Measurements from ENCODE around the gene DNAJB11. TPM values are rescaled to one million over a fixed set of nuclear protein-coding genes. Genes with fewer than 3 reads are reported as not detected.

DNAJB11 gene
- total and polyA plus RNA-seq, 2 of the 4 experiments (the other 2 are of a cell fraction) = 27.4 to 48.6 TPM

GRCh38 chr3:186540221-186540834, 30.2 kb upstream of the DNAJB11 start:
- POLR2A ChIA-PET (ENCODE audit: unreplicated experiment) = interaction anchor here (0.6 kb wide), 1 partner anchor 245 kb away, joined by 3 read pairs; no protein-coding TSS in a partner anchor

More at GRCh38 chr3:186540221-186540834, 30.2 kb upstream of the DNAJB11 start:
- Histone ChIP-seq H4K5ac (ENCODE audit: low read depth, low read length) (no peak overlapping the region), H2AK9ac (replicated peaks; ENCODE audit: low read depth, low read length, poor library complexity) (no peak overlapping the region), H3K9ac (ENCODE audit: low read depth, low read length) (no peak overlapping the region), H3K79me1 (ENCODE audit: low read depth in 1 of 2, low read length in 2 of 2) (no peaks in the 10 kb centered on the region), H2BK120ac (ENCODE audit: low read depth, low read length) (no peak overlapping the region), H3K27me3 (ENCODE audit: control insufficient read depth, insufficient read depth, low read length) (no peaks in the 10 kb centered on the region), H3K18ac (ENCODE audit: low read depth, low read length) (no peak overlapping the region), H4K8ac (ENCODE audit: low read depth in 2 of 2, low read length in 2 of 2) (no peak overlapping the region), H3K56ac (ENCODE audit: extremely low read depth, insufficient read depth, low read length) (no peak overlapping the region), H3K4me1 (ENCODE audit: control insufficient read depth, insufficient read depth, low read length) (no peaks in the 10 kb centered on the region), H3K4me2 (ENCODE audit: low read depth, low read length) (0 out of 2 replicates have a peak overlapping the region, but pooled peaks have one; percentile 44), H2AFZ (replicated peaks; ENCODE audit: low read length, poor library complexity) (no peak overlapping the region), H3K4me3 (ENCODE audit: insufficient read depth, low read depth, low read length) (no peak overlapping the region), H3K9me3 (ENCODE audit: control insufficient read depth, insufficient read depth, low read length) (no peaks in the 10 kb centered on the region), H3K23ac (ENCODE audit: low read depth, low read length) (no peak overlapping the region), H2AK5ac (ENCODE audit: low read depth, low read length) (no peak overlapping the region), H2BK5ac (ENCODE audit: low read depth, low read length, poor library complexity, severe bottlenecking) (no peak overlapping the region), H4K91ac (ENCODE audit: insufficient read depth, low read depth, low read length) (no peak overlapping the region), H2BK15ac (ENCODE audit: low read depth, low read length) (no peak overlapping the region), H3K14ac (replicated peaks; ENCODE audit: low read depth, low read length) (no peak overlapping the region), H4K20me1 (ENCODE audit: insufficient read depth, low read length) (no peaks in the 10 kb centered on the region), H3K27ac (ENCODE audit: insufficient read depth, low read length) (no peak overlapping the region), H3K9me1 (ENCODE audit: insufficient read depth, low read length) (no peaks in the 10 kb centered on the region; the same call in 1 of the 2 replicates), H3K36me3 (ENCODE audit: control insufficient read depth, insufficient read depth, low read length) (0 out of 2 replicates have a peak, but pooled peaks cover 2% of the 10 kb centered on the region), H3K4ac (ENCODE audit: low read depth, low read length) (no peak overlapping the region), H2BK20ac (ENCODE audit: low read depth, low read length) (no peak overlapping the region)
- dilution Hi-C loops (cut with HindIII; ENCODE audit: low sequenced_read_pairs, unreplicated experiment) (no loop called here), intact Hi-C loops (cut with micrococcal nuclease) (loop anchor here (1.0 to 5.0 kb wide), 5 partner anchors 76 to 557 kb away; partner anchors contain the start of gene ETV5), in situ Hi-C loops (cut with MboI; ENCODE audit: low sequenced_read_pairs) (no loop called here)
- peak; percentile 80 for ATAC-seq (ENCODE audit: low read depth)
- 0% methylated on average over 1 of the region's 8 CpGs; no CpG with 5 or more reads in 1 of the 2 experiments for WGBS, 2 experiments (ENCODE audit: extremely low coverage in 2 of 2, insufficient read length in 1 of 2)
- DNase-seq = peak; percentile 75
- CTCF ChIA-PET = interaction anchor here (0.6 to 2.1 kb wide), 27 partner anchors 9 to 586 kb away, joined by 3 to 17 read pairs (median 4); no protein-coding TSS in a partner anchor
- no TSS peak for BruUV-seq (replicated peaks)
- peak; percentile 78 for TF ChIP-seq CTCF (conservative IDR thresholded peaks at IDR 0.05; ENCODE audit: low read depth, low read length)
- no peak for TF ChIP-seq BHLHE40 (IDR thresholded peaks at IDR 0.05; ENCODE audit: low read depth, low read length)
- peak; percentile 68 for TF ChIP-seq SMC3 (IDR thresholded peaks at IDR 0.05; ENCODE audit: low read depth, low read length)
- TF ChIP-seq POLR2A (IDR thresholded peaks at IDR 0.05; ENCODE audit: low read depth, low read length) = 0 out of 2 replicates have a peak, but pooled peaks have one; percentile 33
- no peak for TF ChIP-seq FOS (IDR thresholded peaks at IDR 0.05; ENCODE audit: low read depth, low read length)
- peak; percentile 85 for TF ChIP-seq RAD21 (IDR thresholded peaks at IDR 0.05; ENCODE audit: low read length)

All from IMR-90 (cell line).